PC-9 (cell line): Measurements from ENCODE around the gene SLC25A21.

Experiments
- CTCF ChIP-seq: fragments of 200-600 bp; sonication (generic); conservative IDR thresholded peaks from 2 replicates; pipeline ENCODE4 v1.6.1; 2017; ENCODE audit warnings: mixed run types, antibody characterized with exemption, mild to moderate bottlenecking, moderate library complexity
- EZH2 ChIP-seq: fragments of 200-600 bp; sonication (generic); IDR thresholded peaks from 2 replicates; pipeline ENCODE4 v1.8.0; 2017; ENCODE audit warnings: antibody characterized with exemption, low read depth

- TF ChIP-seq CTCF (no peak), EZH2 (no peak)
Measured at GRCh38 chr14:36755756-36756155, 416.6 kb downstream of the SLC25A21 start.
